ENCODE results near the gene GPM6B.

Gene GPM6B

GRCh38 chrX:13721371-13721770 lies 95.5 kb downstream of the GPM6B start:
- no peak for DNase-seq

All from stimulated activated naive CD4-positive, alpha-beta T cell (primary cell).